HepG2 (cell line): ENCODE data around the gene PCBP4. TPM values are rescaled to one million over a fixed set of nuclear protein-coding genes. Genes with fewer than 3 reads are reported as not detected.
A peak's percentile ranks its signal among the peaks of the same experiment; 100 is the strongest.

Experiments used
- DRAP1 ChIP-seq: IDR thresholded peaks from 2 replicates; pipeline ENCODE4 v1.6.1; 2016; ENCODE audit warnings: missing genetic modification reagents, missing compliant biosample characterization
- GMEB2 ChIP-seq: IDR thresholded peaks from 2 replicates; pipeline ENCODE4 v1.6.1; 2016; ENCODE audit warnings: missing biosample characterization, missing genetic modification reagents, low read depth
- MXD1 ChIP-seq: sonication (generic); formaldehyde crosslinking; IDR thresholded peaks from 2 replicates; pipeline ENCODE4 v1.4.0; 2020; ENCODE audit warnings: mild to moderate bottlenecking, missing genetic modification reagents
- POLR2G ChIP-seq: fragments of 200-400 bp; formaldehyde crosslinking; IDR thresholded peaks from 2 replicates; pipeline ENCODE4 v1.6.1; 2018; ENCODE audit warnings: mild to moderate bottlenecking, low read depth, low read length, moderate library complexity
- SATB2 ChIP-seq: sonication (generic); formaldehyde crosslinking; IDR thresholded peaks from 2 replicates; pipeline ENCODE4 v1.5.0; 2020; ENCODE audit warnings: missing genetic modification reagents
- SOX13 ChIP-seq, 3 experiments: fragments of 450-650 bp in 1 of 3; sonication (generic) in 1 of 3; formaldehyde crosslinking in 1 of 3; IDR thresholded peaks in 2 of 3; conservative IDR thresholded peaks in 1 of 3; 2 replicates each; pipeline versions ENCODE4 v1.5.0 to v1.6.1; 2016 to 2020; ENCODE audit warnings: antibody characterized with exemption in 1 of 3, mild to moderate bottlenecking in 1 of 3, missing compliant biosample characterization in 1 of 3, missing genetic modification reagents in 1 of 3, moderate library complexity in 1 of 3
- ZBTB46 ChIP-seq: sonication (generic); formaldehyde crosslinking; IDR thresholded peaks from 2 replicates; pipeline ENCODE4 v1.4.0; 2020; ENCODE audit warnings: mild to moderate bottlenecking, missing genetic modification reagents, borderline replicate concordance
- ZNF143 ChIP-seq: sonication (generic); formaldehyde crosslinking; IDR thresholded peaks from 2 replicates; pipeline ENCODE4 v1.4.0; 2020; ENCODE audit warnings: missing genetic modification reagents
- ZNF275 ChIP-seq: sonication (generic); formaldehyde crosslinking; IDR thresholded peaks from 2 replicates; pipeline ENCODE4 v1.8.0; 2022; ENCODE audit warnings: missing genetic modification reagents, mild to moderate bottlenecking, inconsistent platforms, borderline replicate concordance
- ZNF280B ChIP-seq: sonication (generic); formaldehyde crosslinking; IDR thresholded peaks from 2 replicates; pipeline ENCODE4 v1.5.0; 2020; ENCODE audit warnings: missing genetic modification reagents, mild to moderate bottlenecking, borderline replicate concordance
- ZNF577 ChIP-seq: sonication (generic); formaldehyde crosslinking; IDR thresholded peaks from 2 replicates; pipeline ENCODE4 v1.4.0; 2020; ENCODE audit warnings: mild to moderate bottlenecking, low read depth, missing genetic modification reagents, borderline replicate concordance
- ZNF776 ChIP-seq: sonication (generic); formaldehyde crosslinking; IDR thresholded peaks from 2 replicates; pipeline ENCODE4 v1.4.0; 2020; ENCODE audit warnings: mild to moderate bottlenecking, missing genetic modification reagents
- ZNF781 ChIP-seq: sonication (generic); formaldehyde crosslinking; IDR thresholded peaks from 2 replicates; pipeline ENCODE4 v1.5.1; 2020; ENCODE audit warnings: borderline replicate concordance, mild to moderate bottlenecking, missing genetic modification reagents; ENCODE audit errors: not compliant biosample characterization
- ZNF784 ChIP-seq: sonication (generic); formaldehyde crosslinking; IDR thresholded peaks from 2 replicates; pipeline ENCODE4 v1.5.1; 2020; ENCODE audit warnings: missing genetic modification reagents, mild to moderate bottlenecking, borderline replicate concordance
- polyA plus RNA-seq, 8 experiments: library from polyadenylated mRNA; depleted of rRNA in 3 of 8; stranded (reverse) in 7 of 8; unstranded in 1 of 8; fragments of >200 nt; fragmentation: Illumina TruSeq in 4 of 8; extraction: Trizol in 4 of 8; gene quantifications; 2 replicates each; pipeline versions ENCODE4 v1.2.1 to v1.2.3, GENCODE V29; 2011 to 2016; ENCODE audit warnings: low read depth in 4 of 8, missing spikeins in 1 of 8, mixed read lengths in 1 of 8; ENCODE audit not compliant: insufficient read depth in 1 of 8
- total RNA-seq, 5 experiments: library from RNA; depleted of rRNA; stranded (reverse); fragments of >200 nt; fragmentation: Illumina TruSeq; extraction: Trizol; gene quantifications; 2 replicates each; pipeline ENCODE4 v1.2.3, GENCODE V29; 2016; ENCODE audit warnings: low read depth in 1 of 5

PCBP4 gene
- total and polyA plus RNA-seq, 2 of the 13 experiments (the other 11 are each of a cell fraction or from before 2014, with no cell fraction given), result 36.8 to 51.3 TPM

- TF ChIP-seq ZBTB46 (CRISPR knock-in tag), result no peak
- no peak for TF ChIP-seq SATB2 (CRISPR knock-in tag)
- TF ChIP-seq ZNF275 (CRISPR knock-in tag), result 0 out of 2 replicates have a peak, but pooled peaks have one; percentile 2
- 0 out of 2 replicates have a peak, but pooled peaks have one; percentile 12 for TF ChIP-seq ZNF776 (CRISPR knock-in tag)
- 0 out of 2 replicates have a peak, but pooled peaks have one; percentile 14 for TF ChIP-seq ZNF143 (CRISPR knock-in tag)
- TF ChIP-seq POLR2G, result peak; percentile 55
- TF ChIP-seq ZNF784, result 0 out of 2 replicates have a peak, but pooled peaks have one; percentile 0
- TF ChIP-seq ZNF280B, result 0 out of 2 replicates have a peak, but pooled peaks have one; percentile 18
- no peak for TF ChIP-seq GMEB2
- no peak for TF ChIP-seq ZNF781 (CRISPR knock-in tag)
- TF ChIP-seq MXD1, result no peak
- no peak for TF ChIP-seq ZNF577 (CRISPR knock-in tag)
- TF ChIP-seq SOX13 (IDR thresholded peaks at IDR 0.05), result no peak
- no peak for TF ChIP-seq SOX13 (CRISPR knock-in tag; conservative IDR thresholded peaks at IDR 0.05 in 1 of 2, IDR thresholded peaks at IDR 0.05 in 1 of 2)
- TF ChIP-seq DRAP1 (CRISPR knock-in tag), result peak; percentile 51
Observed at GRCh38 chr3:51942603-51943450, 24.4 kb downstream of the PCBP4 start (continued).
